ENCODE data around the gene POC1A. TPM values are rescaled to one million over a fixed set of nuclear protein-coding genes. Genes with fewer than 3 reads are reported as not detected.

POC1A gene
- total and polyA plus RNA-seq, 2 donors (not counting 3 experiments of a cell fraction or from before 2014, with no cell fraction given) = 14.8 to 19.4 TPM

GRCh38 chr3:52072020-52072419 is 82.2 kb downstream of the POC1A start:
- no peak for FAIRE-seq
- POLR2A ChIA-PET = no interaction called here

More at GRCh38 chr3:52072020-52072419, 82.2 kb downstream of the POC1A start:
- dilution Hi-C loops (cut with MboI; ENCODE audit: extremely low pct_ligation_motif_present, low sequenced_read_pairs) (no loop called here), intact Hi-C loops (cut with micrococcal nuclease) (no loop called here)
- TF ChIP-seq GATA2 (IDR thresholded peaks at IDR 0.05; ENCODE audit: insufficient read depth, insufficient read length, low read depth, low read length) (no peak), POLR2AphosphoS5 (IDR thresholded peaks at IDR 0.05; ENCODE audit: insufficient read depth, low read depth, low read length) (no peak), FOS (IDR thresholded peaks at IDR 0.05; ENCODE audit: borderline replicate concordance, insufficient read depth, low read length) (no peak), JUN (IDR thresholded peaks at IDR 0.05; ENCODE audit: borderline replicate concordance, insufficient read depth, insufficient read length, low read depth) (no peak), MAX (IDR thresholded peaks at IDR 0.05; ENCODE audit: insufficient read depth, insufficient read length) (no peak), POLR2A (IDR thresholded peaks at IDR 0.05; ENCODE audit: low read depth, low read length) (no peak), EZH2 (IDR thresholded peaks at IDR 0.05; ENCODE audit: borderline replicate concordance, low read depth, low read length, severe bottlenecking) (no peak), MYC (IDR thresholded peaks at IDR 0.05; ENCODE audit: low read depth, low read length) (no peak), CTCF (IDR thresholded peaks at IDR 0.05; ENCODE audit: extremely low read depth in 1 of 2, insufficient read depth in 1 of 2, low read depth in 1 of 2, low read length in 2 of 2) (no peak)
- H3K27me3 ChIP-seq (ENCODE audit: control insufficient read depth in 2 of 2, insufficient read depth in 2 of 2, low read length in 2 of 2) = no peaks in the 10 kb centered on the region
- H3K4me2 ChIP-seq (ENCODE audit: insufficient read depth, low read length) = no peak overlapping the region
- CTCF ChIA-PET = interaction anchor here (0.7 to 2.2 kb wide), 3 partner anchors 15 to 71 kb away, joined by 3 to 4 read pairs (median 4); no protein-coding TSS in a partner anchor
- H3K36me3 ChIP-seq (ENCODE audit: control insufficient read depth in 2 of 2, extremely low read depth in 1 of 2, insufficient read depth in 2 of 2, low read length in 2 of 2) = no peaks in the 10 kb centered on the region
- no peak overlapping the region for H2AFZ ChIP-seq (ENCODE audit: low read depth, low read length)
- H3K9ac ChIP-seq (replicated peaks; ENCODE audit: extremely low read depth, insufficient read depth, low read length) = no peak overlapping the region
- no peaks in the 10 kb centered on the region for H3K79me2 ChIP-seq (ENCODE audit: control insufficient read depth, insufficient read depth, low read length)
- no peaks in the 10 kb centered on the region for H3K9me3 ChIP-seq (replicated peaks; ENCODE audit: control insufficient read depth, insufficient read depth, low read length)
- H3K4me1 ChIP-seq (ENCODE audit: control insufficient read depth, extremely low read depth, insufficient read depth, low read length) = peaks cover 15% of the 10 kb centered on the region
- no peak overlapping the region for H3K27ac ChIP-seq (ENCODE audit: insufficient read depth, low read depth, low read length)
- no TSS peak for BruUV-seq (replicated peaks)
- H3K4me3 ChIP-seq (replicated peaks in 1 of 3; ENCODE audit: insufficient read depth in 1 of 3, low read depth in 1 of 3, low read length in 3 of 3) = no peak overlapping the region
- no peaks in the 10 kb centered on the region for H4K20me1 ChIP-seq (replicated peaks; ENCODE audit: control insufficient read depth, extremely low read depth, insufficient read depth, low read length)
- DNase-seq (ENCODE audit: low read depth, low spot score) = no peak
- H3K9me1 ChIP-seq (replicated peaks; ENCODE audit: control insufficient read depth, extremely low read depth, insufficient read depth, low read length) = no peaks in the 10 kb centered on the region

Data from endothelial cell of umbilical vein (primary cell).